HG03097 (cell line): ENCODE measurements around the gene CACNA2D3.

Source experiments
- ATAC-seq: cut with Tn5 transposase; IDR thresholded peaks from one replicate; pipeline ENCODE4 v1.9.1; 2021; ENCODE audit not compliant: unreplicated experiment, low FRiP score

The CACNA2D3 gene

GRCh38 chr3:54764911-54765310 is 642.6 kb downstream of the CACNA2D3 start:
- ATAC-seq = no peak

- no peak for ATAC-seq
These were observed 648.7 kb downstream of the CACNA2D3 start for GRCh38 chr3:54771050-54771449.

- no peak for ATAC-seq
These were observed 649.7 kb downstream of the CACNA2D3 start for GRCh38 chr3:54772051-54772450.

GRCh38 chr3:54772746-54773145 is 650.4 kb downstream of the CACNA2D3 start:
- ATAC-seq = no peak

GRCh38 chr3:54773271-54773670 is 650.9 kb downstream of the CACNA2D3 start:
- no peak for ATAC-seq

GRCh38 chr3:54776601-54777000 is 654.2 kb downstream of the CACNA2D3 start:
- ATAC-seq = no peak

- no peak for ATAC-seq
These were observed 654.8 kb downstream of the CACNA2D3 start for GRCh38 chr3:54777141-54777540.

- no peak for ATAC-seq
These were observed 658.0 kb downstream of the CACNA2D3 start for GRCh38 chr3:54780336-54780735.

GRCh38 chr3:54781728-54782127 is 659.4 kb downstream of the CACNA2D3 start:
- ATAC-seq = no peak

- ATAC-seq = no peak
These were observed 661.3 kb downstream of the CACNA2D3 start for GRCh38 chr3:54783611-54784010.

- ATAC-seq = no peak
These were observed 661.7 kb downstream of the CACNA2D3 start for GRCh38 chr3:54784021-54784420.

GRCh38 chr3:54785976-54786375 is 663.6 kb downstream of the CACNA2D3 start:
- no peak for ATAC-seq

GRCh38 chr3:54790051-54790450 is 667.7 kb downstream of the CACNA2D3 start:
- ATAC-seq = no peak

- no peak for ATAC-seq
These were observed 669.3 kb downstream of the CACNA2D3 start for GRCh38 chr3:54791501-54792156.

- no peak for ATAC-seq
These were observed 670.2 kb downstream of the CACNA2D3 start for GRCh38 chr3:54792584-54792983.

- ATAC-seq = no peak
These were observed 670.8 kb downstream of the CACNA2D3 start for GRCh38 chr3:54793171-54793570.

GRCh38 chr3:54797111-54797510 is 674.8 kb downstream of the CACNA2D3 start:
- no peak for ATAC-seq

GRCh38 chr3:54800478-54800877 is 678.1 kb downstream of the CACNA2D3 start:
- no peak for ATAC-seq

- no peak for ATAC-seq
These were observed 679.6 kb downstream of the CACNA2D3 start for GRCh38 chr3:54801977-54802376.

- no peak for ATAC-seq
These were observed 688.0 kb downstream of the CACNA2D3 start for GRCh38 chr3:54810401-54810800.

GRCh38 chr3:54814224-54814623 is 691.9 kb downstream of the CACNA2D3 start:
- ATAC-seq = no peak

GRCh38 chr3:54817628-54818027 is 695.3 kb downstream of the CACNA2D3 start:
- no peak for ATAC-seq

- no peak for ATAC-seq
These were observed 696.1 kb downstream of the CACNA2D3 start for GRCh38 chr3:54818486-54818885.
